GM13977 (cell line): ENCODE measurements around the gene REPIN1.

Experiments used
- DNase-seq: peaks from one replicate; pipeline ENCODE4 v3.0.0; 2012; ENCODE audit warnings: low spot score
- in situ Hi-C: fragments of 300-500 bp; cut with MboI; formaldehyde crosslinking; loops from one replicate; pipeline ENCODE4 v1.12.0; 2022; ENCODE audit warnings: low sequenced_read_pairs, low pct_unique_long_range_greater_than_20kb, mixed read lengths, inconsistent platforms; ENCODE audit not compliant: unreplicated experiment
- TF ChIP-seq, protein P1 (sequence below): IDR thresholded peaks from 2 replicates; pipeline ENCODE4 v1.5.1; 2012; ENCODE audit warnings: mild to moderate bottlenecking, control low read depth; ENCODE audit not compliant: insufficient read depth; ENCODE audit errors: extremely low read depth, missing control alignments

The REPIN1 gene

DNA sequence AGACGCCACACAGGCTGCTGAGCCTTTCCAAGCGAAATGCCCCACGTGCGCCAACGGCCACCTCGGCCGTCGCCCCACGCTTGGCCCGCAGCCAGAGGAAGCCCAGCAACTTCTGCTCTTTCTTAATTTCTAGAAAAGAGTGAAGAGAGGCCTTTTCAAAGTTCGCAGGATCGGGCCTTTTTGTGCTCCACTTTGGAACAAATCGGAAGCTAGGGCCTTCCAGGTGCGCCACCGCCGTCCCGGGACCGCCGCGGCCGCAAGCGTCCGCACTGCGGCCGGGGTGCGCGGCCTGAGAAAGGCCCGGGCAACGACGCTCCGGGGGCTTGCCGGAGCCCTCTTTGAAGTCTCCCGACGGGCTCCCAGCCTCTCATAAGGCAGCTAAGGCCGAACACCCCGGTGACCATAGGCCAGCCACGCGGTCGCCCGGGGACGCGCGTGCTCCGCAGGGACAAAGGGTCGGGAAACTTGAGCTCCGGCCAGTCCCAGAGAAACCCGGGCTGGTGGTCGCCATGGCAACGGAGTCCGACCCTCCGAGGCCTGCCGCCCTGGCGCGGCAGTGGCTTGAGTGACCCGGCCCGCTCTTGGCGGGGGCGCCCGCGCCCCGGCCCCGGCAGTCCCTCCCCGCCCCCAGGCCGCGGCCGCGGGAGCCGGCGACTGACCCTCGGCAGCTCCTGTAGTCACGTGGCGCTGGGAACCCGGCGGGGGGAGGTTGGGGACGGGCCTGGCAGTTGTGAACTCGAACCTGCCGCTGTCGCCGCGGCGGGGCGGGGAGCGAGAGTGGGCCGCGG is at the start of gene REPIN1:
Gene REPIN1 (plus strand): TSS at position 727 of the 788 bp plus-strand sequence. CDS start 890 bp downstream, outside the sequence.
- peak; percentile 93 for DNase-seq
- in situ Hi-C loops: no loop called here
- TF ChIP-seq, protein P1, sequence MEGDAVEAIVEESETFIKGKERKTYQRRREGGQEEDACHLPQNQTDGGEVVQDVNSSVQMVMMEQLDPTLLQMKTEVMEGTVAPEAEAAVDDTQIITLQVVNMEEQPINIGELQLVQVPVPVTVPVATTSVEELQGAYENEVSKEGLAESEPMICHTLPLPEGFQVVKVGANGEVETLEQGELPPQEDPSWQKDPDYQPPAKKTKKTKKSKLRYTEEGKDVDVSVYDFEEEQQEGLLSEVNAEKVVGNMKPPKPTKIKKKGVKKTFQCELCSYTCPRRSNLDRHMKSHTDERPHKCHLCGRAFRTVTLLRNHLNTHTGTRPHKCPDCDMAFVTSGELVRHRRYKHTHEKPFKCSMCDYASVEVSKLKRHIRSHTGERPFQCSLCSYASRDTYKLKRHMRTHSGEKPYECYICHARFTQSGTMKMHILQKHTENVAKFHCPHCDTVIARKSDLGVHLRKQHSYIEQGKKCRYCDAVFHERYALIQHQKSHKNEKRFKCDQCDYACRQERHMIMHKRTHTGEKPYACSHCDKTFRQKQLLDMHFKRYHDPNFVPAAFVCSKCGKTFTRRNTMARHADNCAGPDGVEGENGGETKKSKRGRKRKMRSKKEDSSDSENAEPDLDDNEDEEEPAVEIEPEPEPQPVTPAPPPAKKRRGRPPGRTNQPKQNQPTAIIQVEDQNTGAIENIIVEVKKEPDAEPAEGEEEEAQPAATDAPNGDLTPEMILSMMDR: no peak

DNA sequence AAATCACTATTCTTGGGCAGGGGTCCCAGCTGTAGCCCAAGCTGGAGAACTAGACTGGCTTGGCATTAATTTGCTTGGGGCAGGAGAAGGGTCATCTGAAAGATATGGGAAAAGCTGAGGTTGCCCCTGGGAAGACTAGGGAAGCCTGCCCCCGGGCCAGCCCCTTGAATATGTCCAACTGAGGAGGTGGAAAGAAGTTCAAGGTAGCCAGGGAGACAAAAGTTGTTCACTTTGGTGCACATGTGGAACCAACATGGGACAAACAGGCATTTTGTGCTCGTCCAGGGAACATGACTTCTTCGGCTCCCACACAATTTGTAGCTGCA is 46.9 kb upstream of the REPIN1 start:
- TF ChIP-seq, protein P1: no peak
- DNase-seq: no peak
- in situ Hi-C loops: no loop called here

DNA sequence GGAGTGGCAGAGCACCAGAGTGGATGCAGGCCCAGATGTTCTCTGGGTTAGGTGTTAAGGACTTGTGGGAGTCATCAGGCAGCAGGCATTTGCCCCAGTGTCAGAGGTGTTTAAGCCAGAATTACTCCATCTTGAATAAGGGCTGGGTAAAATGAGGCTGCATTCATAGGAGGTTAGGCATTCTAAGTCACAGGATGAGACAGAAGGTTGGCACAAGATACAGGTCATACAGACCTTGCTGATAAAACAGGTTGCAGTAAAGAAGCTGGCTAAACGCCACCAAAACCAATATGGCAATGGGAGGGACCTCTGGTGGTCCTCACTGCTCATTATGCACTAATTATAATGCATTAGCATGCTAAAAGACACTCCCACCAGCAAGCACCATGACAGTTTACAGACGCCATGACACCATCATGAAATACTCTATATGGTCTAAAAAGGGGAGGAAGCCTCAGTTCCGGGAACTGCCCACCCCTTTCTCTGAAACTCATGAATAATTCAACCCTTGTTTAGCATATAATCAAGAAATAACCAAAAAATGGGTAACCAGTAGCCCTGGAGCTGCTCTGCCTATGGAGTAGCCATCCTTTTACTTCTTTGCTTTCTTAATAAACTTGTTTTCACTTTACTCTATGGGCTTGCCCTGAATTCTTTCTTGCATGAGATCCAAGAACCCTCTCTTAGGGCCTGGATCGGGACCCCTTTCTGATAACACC is 46.3 kb upstream of the REPIN1 start:
- TF ChIP-seq, protein P1: no peak
- in situ Hi-C loops: no loop called here
- no peak for DNase-seq

DNA sequence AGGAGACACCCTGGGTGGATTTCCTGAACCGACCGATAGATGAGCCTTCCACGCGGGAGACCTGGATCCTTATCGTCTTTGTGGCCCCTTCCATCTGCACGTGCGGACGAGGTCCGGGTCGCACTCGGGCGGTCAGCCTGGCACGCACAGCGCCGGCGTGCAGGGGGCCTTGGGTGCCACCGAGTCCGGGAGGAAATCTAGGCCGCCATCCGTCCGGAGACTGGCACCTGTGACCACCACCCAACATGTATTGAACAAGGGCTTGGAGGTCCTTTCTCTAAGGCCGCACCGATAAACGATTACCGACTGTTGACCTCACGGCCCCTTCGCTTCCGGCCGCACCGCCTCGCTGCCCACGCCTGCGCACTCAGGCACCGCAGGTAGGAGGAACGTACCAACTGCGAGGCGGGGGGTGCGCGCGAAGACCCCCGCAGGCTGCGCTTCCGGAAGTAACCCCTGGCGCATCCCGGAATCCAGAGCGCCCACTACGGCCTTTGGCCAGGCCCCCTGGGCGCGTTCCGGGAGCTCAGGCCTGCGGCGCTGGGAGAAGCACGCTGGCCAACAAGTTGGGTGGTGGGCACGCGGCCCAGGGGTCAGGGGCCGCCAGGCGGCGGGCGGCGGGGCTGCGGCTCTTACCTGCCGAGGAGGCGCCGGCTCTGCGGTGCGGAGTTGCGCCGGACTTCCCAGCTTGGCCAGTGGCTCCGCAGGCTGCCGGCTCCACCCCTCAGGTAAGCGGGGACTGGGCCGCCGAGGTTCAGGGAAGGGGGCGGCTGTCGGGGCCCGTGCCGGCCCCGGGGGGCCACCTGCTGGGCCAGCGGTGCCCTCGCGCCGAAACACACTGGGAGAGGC is 45.6 kb upstream of the REPIN1 start, which contains the start of the genes ACTR3C and LRRC61:
Gene ACTR3C (minus strand): TSS at position 713 of the 849 bp plus-strand sequence. CDS start 28,249 bp downstream, outside the sequence.
Gene LRRC61 (plus strand): TSS at position 523 of the 849 bp plus-strand sequence. CDS start 13,507 bp downstream, outside the sequence.
- TF ChIP-seq, protein P1: peak; percentile 43
- in situ Hi-C loops: no loop called here
- DNase-seq: peak; percentile 84

DNA sequence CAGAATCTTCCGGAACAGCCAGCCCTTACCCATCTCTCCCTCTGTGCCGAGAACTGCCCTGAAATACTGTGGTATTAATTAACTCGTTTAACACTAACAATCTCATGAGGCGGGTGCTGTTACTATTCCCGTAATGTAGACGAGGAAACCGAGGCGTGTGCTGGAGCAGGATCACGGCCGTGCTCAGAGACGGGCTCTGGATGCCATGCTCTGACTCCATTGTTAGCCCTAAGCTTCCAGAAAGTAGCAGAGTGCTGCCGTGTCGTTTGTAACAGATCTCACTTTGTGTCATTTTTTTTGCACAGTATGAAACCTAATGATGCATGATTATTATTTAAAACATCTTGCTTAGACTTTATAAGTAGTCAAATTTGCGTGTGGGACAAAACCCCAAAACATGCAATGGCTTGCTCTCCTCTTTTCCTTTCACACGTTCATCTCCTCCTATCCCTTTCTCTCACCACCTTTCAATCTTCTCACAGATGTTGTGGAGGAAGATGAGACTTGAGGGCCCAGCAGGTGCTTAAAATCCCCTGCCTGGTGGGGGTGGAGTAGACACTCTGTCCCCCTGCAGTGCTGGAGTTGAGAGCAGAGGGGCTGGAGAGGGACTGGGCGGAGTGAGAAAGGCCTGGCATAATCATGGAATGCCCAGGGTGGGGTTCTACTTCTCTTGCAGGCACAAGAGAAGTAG is 44.8 kb upstream of the REPIN1 start:
- in situ Hi-C loops: no loop called here
- TF ChIP-seq, protein P1: no peak
- peak; percentile 28 for DNase-seq
